GM23338 (cell line): ENCODE data around the gene GGT5. TPM values are rescaled to one million over a fixed set of nuclear protein-coding genes. Genes with fewer than 3 reads are reported as not detected.

Experiments
- ATAC-seq: fragments of 200-7000 bp; cut with Tn5 transposase; 3 replicates; pipeline ENCODE4 v1.9.1; 2020
- DNase-seq: peaks from one replicate; pipeline ENCODE4 v3.0.0-alpha.2; 2015; ENCODE audit warnings: low spot score
- H2AFZ ChIP-seq: fragments of 200-600 bp; sonication (generic); 2 replicates; pipeline ENCODE4 v1.8.0; 2016; ENCODE audit warnings: antibody characterized with exemption, mild to moderate bottlenecking, moderate library complexity
- H3F3A ChIP-seq: fragments of 200-600 bp; sonication (generic); replicated peaks from 2 replicates; pipeline ENCODE4 v1.8.0; 2017; ENCODE audit warnings: antibody characterized with exemption, mixed run types, low read depth
- H3K27ac ChIP-seq: fragments of 200-600 bp; sonication (generic); 2 replicates; pipeline ENCODE4 v1.6.1; 2016; ENCODE audit warnings: low read depth
- H3K27me3 ChIP-seq: fragments of 200-600 bp; sonication (generic); 2 replicates; pipeline ENCODE4 v1.8.0; 2016; ENCODE audit warnings: mild to moderate bottlenecking, mixed run types, moderate library complexity; ENCODE audit not compliant: insufficient read depth
- H3K36me3 ChIP-seq: fragments of 200-600 bp; sonication (generic); 2 replicates; pipeline ENCODE4 v1.8.0; 2016; ENCODE audit warnings: mild to moderate bottlenecking; ENCODE audit not compliant: insufficient read depth
- H3K4me1 ChIP-seq: fragments of 200-600 bp; sonication (generic); 2 replicates; pipeline ENCODE4 v1.8.0; 2016; ENCODE audit warnings: mild to moderate bottlenecking, moderate library complexity; ENCODE audit not compliant: insufficient read depth
- H3K4me2 ChIP-seq: fragments of 200-600 bp; sonication (generic); 2 replicates; pipeline ENCODE4 v1.7.1; 2017; ENCODE audit warnings: mixed run types
- H3K4me3 ChIP-seq: fragments of 200-600 bp; sonication (generic); 2 replicates; pipeline ENCODE4 v1.6.1; 2016; ENCODE audit warnings: mixed run types
- H3K79me2 ChIP-seq: fragments of 200-600 bp; sonication (generic); replicated peaks from 2 replicates; pipeline ENCODE4 v1.8.0; 2017; ENCODE audit warnings: mild to moderate bottlenecking; ENCODE audit not compliant: insufficient read depth
- H3K9me2 ChIP-seq: fragments of 200-600 bp; sonication (generic); 2 replicates; pipeline ENCODE4 v1.8.0; 2017; ENCODE audit not compliant: insufficient read depth
- H4K20me1 ChIP-seq: fragments of 200-600 bp; sonication (generic); replicated peaks from 2 replicates; pipeline ENCODE4 v1.8.0; 2017; ENCODE audit warnings: mild to moderate bottlenecking; ENCODE audit not compliant: insufficient read depth
- H3K27ac Mint-ChIP-seq: 2 replicates; pipeline ENCODE4 v1.8.0; 2020; ENCODE audit warnings: inconsistent platforms, mild to moderate bottlenecking, moderate library complexity, mixed read lengths
- H3K27me3 Mint-ChIP-seq: 3 replicates; pipeline ENCODE4 v1.8.0; 2022; ENCODE audit warnings: low read depth, mild to moderate bottlenecking, moderate library complexity, mixed read lengths, inconsistent platforms; ENCODE audit not compliant: insufficient read depth, poor library complexity
- H3K36me3 Mint-ChIP-seq: 3 replicates; pipeline ENCODE4 v1.8.0; 2021; ENCODE audit warnings: low read depth, mild to moderate bottlenecking, inconsistent platforms, moderate library complexity, mixed read lengths
- H3K4me1 Mint-ChIP-seq: 3 replicates; pipeline ENCODE4 v1.8.0; 2020; ENCODE audit warnings: mild to moderate bottlenecking, inconsistent platforms, mixed read lengths
- H3K4me3 Mint-ChIP-seq: 3 replicates; pipeline ENCODE4 v1.8.0; 2021; ENCODE audit warnings: moderate library complexity, mild to moderate bottlenecking, inconsistent platforms, mixed read lengths
- H3K9me3 Mint-ChIP-seq: 3 replicates; pipeline ENCODE4 v1.8.0; 2020; ENCODE audit warnings: moderate library complexity, mild to moderate bottlenecking, inconsistent platforms, mixed read lengths
- CREB1 ChIP-seq: fragments of 250-450 bp; sonication (Bioruptor Pico); IDR thresholded peaks from 2 replicates; pipeline ENCODE4 v1.5.0; 2020; ENCODE audit warnings: low read depth, mild to moderate bottlenecking, moderate library complexity
- CTCF ChIP-seq, 2 experiments: fragments of 200-600 bp in 1 of 2; sonication (generic) in 1 of 2; conservative IDR thresholded peaks; 2 replicates each; pipeline versions ENCODE4 v1.5.1 to v1.6.1; 2016 to 2017; ENCODE audit warnings: antibody characterized with exemption in 2 of 2, low read depth in 2 of 2, mild to moderate bottlenecking in 2 of 2, moderate library complexity in 1 of 2
- ETS1 ChIP-seq: IDR thresholded peaks from 2 replicates; pipeline ENCODE4 v1.6.1; 2016; ENCODE audit warnings: antibody characterized with exemption
- EZH2 ChIP-seq: fragments of 200-600 bp; sonication (generic); IDR thresholded peaks from one replicate; pipeline ENCODE4 v1.8.0; 2017; ENCODE audit warnings: antibody characterized with exemption, mild to moderate bottlenecking, low read depth; ENCODE audit not compliant: unreplicated experiment
- EZH2phosphoT487 ChIP-seq: fragments of 200-600 bp; sonication (generic); IDR thresholded peaks from one replicate; pipeline ENCODE4 v1.8.1; 2018; ENCODE audit warnings: antibody characterized with exemption; ENCODE audit not compliant: unreplicated experiment
- JUNB ChIP-seq: IDR thresholded peaks from one replicate; pipeline ENCODE4 v1.6.1; 2016; ENCODE audit warnings: antibody characterized with exemption; ENCODE audit not compliant: unreplicated experiment
- NANOG ChIP-seq: IDR thresholded peaks from 2 replicates; pipeline ENCODE4 v1.6.1; 2016; ENCODE audit warnings: antibody characterized with exemption, borderline replicate concordance
- POLR2AphosphoS5 ChIP-seq: IDR thresholded peaks from 2 replicates; pipeline ENCODE4 v1.6.1; 2016; ENCODE audit warnings: antibody characterized with exemption, low read depth
- REST ChIP-seq: IDR thresholded peaks from one replicate; pipeline ENCODE4 v1.6.1; 2018; ENCODE audit warnings: antibody characterized with exemption; ENCODE audit not compliant: unreplicated experiment
- STAT1 ChIP-seq: IDR thresholded peaks from one replicate; pipeline ENCODE4 v1.6.1; 2016; ENCODE audit warnings: antibody characterized with exemption; ENCODE audit not compliant: unreplicated experiment
- ZNF114 ChIP-seq: fragments of 250-450 bp; sonication (Bioruptor Pico); IDR thresholded peaks from 2 replicates; pipeline ENCODE4 v1.5.0; 2020; ENCODE audit warnings: mild to moderate bottlenecking, moderate library complexity
- ZNF331 ChIP-seq: fragments of 250-450 bp; sonication (Bioruptor Pico); IDR thresholded peaks from 2 replicates; pipeline ENCODE4 v1.5.0; 2020; ENCODE audit warnings: low read depth, mild to moderate bottlenecking, moderate library complexity
- ZNF462 ChIP-seq: fragments of 250-450 bp; sonication (Bioruptor Pico); IDR thresholded peaks from 2 replicates; pipeline ENCODE4 v1.5.0; 2020; ENCODE audit warnings: mild to moderate bottlenecking, moderate library complexity
- polyA plus RNA-seq: library from polyadenylated mRNA; unstranded; fragments of >200 nt; fragmentation: Nextera tagmentation; extraction: Ambion mirVana; gene quantifications from 2 replicates; pipeline ENCODE4 v1.2.1, GENCODE V29; 2016
- total RNA-seq: library from RNA; depleted of rRNA; stranded (reverse); fragments of >200 nt; shearing (Covaris generic); gene quantifications from 2 replicates; pipeline ENCODE4 v1.2.3, GENCODE V29; 2014

The GGT5 gene
- total and polyA plus RNA-seq, 2 experiments from 2014 or later: not detected

GRCh38 chr22:24235315-24235714, 9.6 kb downstream of the GGT5 start:
- no peak for TF ChIP-seq POLR2AphosphoS5
- no peak for TF ChIP-seq ETS1
- TF ChIP-seq CTCF (conservative IDR thresholded peaks at IDR 0.05; ENCODE audit: low read depth in 2 of 2): no peak
- no peak for TF ChIP-seq ZNF331 (CRISPR knock-in tag)
- no peak for TF ChIP-seq ZNF462 (CRISPR knock-in tag)
- TF ChIP-seq NANOG: no peak
- no peak for TF ChIP-seq EZH2phosphoT487
- TF ChIP-seq STAT1: no peak
- no peak for TF ChIP-seq CREB1 (CRISPR knock-in tag)
- no peak for TF ChIP-seq EZH2
- TF ChIP-seq JUNB: no peak
- no peak for TF ChIP-seq REST
- no peak for TF ChIP-seq ZNF114 (CRISPR knock-in tag)
- Mint-ChIP-seq H3K4me3 (no peak overlapping the region), H3K27ac (no peak overlapping the region), H3K27me3 (peaks cover 11% of the 10 kb centered on the region), H3K9me3 (no peaks in the 10 kb centered on the region), H3K36me3 (no peaks in the 10 kb centered on the region), H3K4me1 (peaks cover 3% of the 10 kb centered on the region; the same call in 2 of the 3 replicates)
- Histone ChIP-seq H3K4me3 (no peak overlapping the region), H3K79me2 (no peaks in the 10 kb centered on the region), H3K4me1 (peaks cover 6% of the 10 kb centered on the region; the same call in 1 of the 2 replicates), H3K27me3 (no peaks in the 10 kb centered on the region), H2AFZ (no peak overlapping the region), H3F3A (no peaks in the 10 kb centered on the region), H4K20me1 (no peaks in the 10 kb centered on the region), H3K36me3 (no peaks in the 10 kb centered on the region), H3K27ac (no peak overlapping the region), H3K9me2 (no peaks in the 10 kb centered on the region), H3K4me2 (no peak overlapping the region)
- no peak for DNase-seq
- ATAC-seq: no peak
